Ascending aorta (tissue), 2 donors: Measurements from ENCODE around the gene ZFX. TPM values are rescaled to one million over a fixed set of nuclear protein-coding genes. Genes with fewer than 3 reads are reported as not detected.

Experiments
- DNase-seq, 2 donors: peaks; one replicate each; pipeline ENCODE4 v3.0.0-alpha.2; 2019; ENCODE audit warnings: low spot score in 2 of 2
- H3K27ac ChIP-seq, 2 donors: fragments of 200-600 bp; sonication (generic); one replicate each; pipeline ENCODE4 v1.5.1; 2016 to 2017; ENCODE audit warnings: mild to moderate bottlenecking in 1 of 2
- H3K27me3 ChIP-seq: fragments of 200-600 bp; sonication (generic); one replicate; pipeline ENCODE4 v1.5.1; 2017
- H3K36me3 ChIP-seq, 2 donors: fragments of 200-600 bp; sonication (generic); one replicate each; pipeline ENCODE4 v1.5.1; 2016
- H3K4me1 ChIP-seq, 2 donors: fragments of 200-600 bp; sonication (generic); one replicate each; pipeline ENCODE4 v1.5.1; 2016 to 2017; ENCODE audit warnings: mild to moderate bottlenecking in 1 of 2
- H3K4me3 ChIP-seq, 2 donors: fragments of 200-600 bp; sonication (generic); one replicate each; pipeline ENCODE4 v1.5.1; 2016 to 2017; ENCODE audit warnings: mild to moderate bottlenecking in 1 of 2
- H3K9me3 ChIP-seq, 2 donors: fragments of 200-600 bp; sonication (generic); one replicate each; pipeline ENCODE4 v1.5.1; 2016
- CTCF ChIP-seq, 3 experiments: fragments of 200-600 bp in 2 of 3; fragments of 450-650 bp in 1 of 3; sonication (generic) in 2 of 3; IDR thresholded peaks; one replicate each; pipeline ENCODE4 v1.5.1; 2016 to 2019; ENCODE audit warnings: antibody characterized with exemption in 3 of 3, mild to moderate bottlenecking in 1 of 3, moderate library complexity in 1 of 3
- intact Hi-C: fragments of 100-400 bp; cut with DNase I; formaldehyde crosslinking; loops from one replicate; pipeline ENCODE4 v1.15.1; 2023
- total RNA-seq: library from RNA; depleted of rRNA; stranded (reverse); fragments of >200 nt; gene quantifications from one replicate; pipeline ENCODE4 v1.1.0, GENCODE V29; 2016

ZFX gene
- total RNA-seq, 1 donor from 2014 or later = 23.4 TPM

- DNase-seq = peak in 1 of 2 donors; percentile 76
- intact Hi-C loops = loop anchor here (2.0 kb wide), 2 partner anchors 92 to 160 kb away; no protein-coding TSS in a partner anchor
- no peaks in the 10 kb centered on the region for H3K36me3 ChIP-seq
- no peak overlapping the region for H3K27ac ChIP-seq
- H3K4me3 ChIP-seq = no peak overlapping the region
- H3K4me1 ChIP-seq = peaks cover 0 to 4% of the 10 kb centered on the region in 2 donors
- H3K27me3 ChIP-seq = no peaks in the 10 kb centered on the region
- no peaks in the 10 kb centered on the region for H3K9me3 ChIP-seq
- no peak for TF ChIP-seq CTCF (IDR thresholded peaks at IDR 0.05)
These were observed 93.2 kb downstream of the ZFX start for GRCh38 chrX:24242649-24243175.

GRCh38 chrX:24243188-24243587, 93.7 kb downstream of the ZFX start:
- Histone ChIP-seq H3K27me3 (no peaks in the 10 kb centered on the region), H3K9me3 (no peaks in the 10 kb centered on the region), H3K27ac (no peak overlapping the region), H3K4me1 (peaks cover 0 to 4% of the 10 kb centered on the region in 2 donors), H3K36me3 (no peaks in the 10 kb centered on the region), H3K4me3 (no peak overlapping the region)
- no peak for TF ChIP-seq CTCF (IDR thresholded peaks at IDR 0.05)
- no peak for DNase-seq
- intact Hi-C loops = loop anchor here (2.0 kb wide), 2 partner anchors 92 to 160 kb away; no protein-coding TSS in a partner anchor

- H3K36me3 ChIP-seq = no peaks in the 10 kb centered on the region
- DNase-seq = no peak
- intact Hi-C loops = loop anchor here (2.0 kb wide), 2 partner anchors 93 to 161 kb away; no protein-coding TSS in a partner anchor
- no peak overlapping the region for H3K4me3 ChIP-seq
- H3K4me1 ChIP-seq = peaks cover 0 to 4% of the 10 kb centered on the region in 2 donors
- H3K9me3 ChIP-seq = no peaks in the 10 kb centered on the region
- TF ChIP-seq CTCF (IDR thresholded peaks at IDR 0.05) = no peak
- no peaks in the 10 kb centered on the region for H3K27me3 ChIP-seq
- H3K27ac ChIP-seq = no peak overlapping the region
These were observed 94.2 kb downstream of the ZFX start for GRCh38 chrX:24243692-24244091.

GRCh38 chrX:24245202-24245601, 95.7 kb downstream of the ZFX start:
- no peak for DNase-seq
- no peaks in the 10 kb centered on the region for H3K36me3 ChIP-seq
- intact Hi-C loops = no loop called here
- H3K4me3 ChIP-seq = no peak overlapping the region
- H3K27ac ChIP-seq = no peak overlapping the region
- H3K27me3 ChIP-seq = no peaks in the 10 kb centered on the region
- H3K9me3 ChIP-seq = no peaks in the 10 kb centered on the region
- H3K4me1 ChIP-seq = peaks cover 0 to 4% of the 10 kb centered on the region in 2 donors
- TF ChIP-seq CTCF (IDR thresholded peaks at IDR 0.05) = no peak

GRCh38 chrX:24248042-24248441, 98.5 kb downstream of the ZFX start:
- no peak for TF ChIP-seq CTCF (IDR thresholded peaks at IDR 0.05)
- H3K4me1 ChIP-seq = peaks cover 0 to 2% of the 10 kb centered on the region in 2 donors
- no peaks in the 10 kb centered on the region for H3K27me3 ChIP-seq
- no peaks in the 10 kb centered on the region for H3K36me3 ChIP-seq
- H3K4me3 ChIP-seq = no peak overlapping the region
- no peak overlapping the region for H3K27ac ChIP-seq
- intact Hi-C loops = no loop called here
- H3K9me3 ChIP-seq = no peaks in the 10 kb centered on the region
- DNase-seq = no peak

GRCh38 chrX:24253030-24253429, 103.5 kb downstream of the ZFX start:
- Histone ChIP-seq H3K4me1 (no peaks in the 10 kb centered on the region), H3K27ac (no peak overlapping the region), H3K4me3 (no peak overlapping the region), H3K36me3 (no peaks in the 10 kb centered on the region), H3K9me3 (no peaks in the 10 kb centered on the region), H3K27me3 (no peaks in the 10 kb centered on the region)
- TF ChIP-seq CTCF (IDR thresholded peaks at IDR 0.05) = no peak
- DNase-seq = no peak
- intact Hi-C loops = no loop called here
